Measurements from ENCODE around the gene APPL2.
A peak's percentile ranks its signal among the peaks of the same experiment; 100 is the strongest.

The APPL2 gene

GRCh38 chr12:105270671-105271255, 34.8 kb upstream of the APPL2 start:
- no peak overlapping the region for H3K4me3 ChIP-seq (ENCODE audit: low read length)
- TF ChIP-seq CTCF (IDR thresholded peaks at IDR 0.05; ENCODE audit: insufficient read depth, low read depth, low read length, missing control alignments) = no peak
- no peak for DNase-seq (ENCODE audit: low read depth)

GRCh38 chr12:105267711-105268110, 31.7 kb upstream of the APPL2 start:
- no peak for DNase-seq (ENCODE audit: low read depth)
- TF ChIP-seq CTCF (IDR thresholded peaks at IDR 0.05; ENCODE audit: insufficient read depth, low read depth, low read length, missing control alignments) = no peak
- no peak overlapping the region for H3K4me3 ChIP-seq (ENCODE audit: low read length)

- no peak for TF ChIP-seq CTCF (IDR thresholded peaks at IDR 0.05; ENCODE audit: insufficient read depth, low read depth, low read length, missing control alignments)
- H3K4me3 ChIP-seq (ENCODE audit: low read length) = no peak overlapping the region
- DNase-seq (ENCODE audit: low read depth) = no peak
Observed at GRCh38 chr12:105264771-105265170, 28.8 kb upstream of the APPL2 start.

GRCh38 chr12:105262461-105263184, 26.6 kb upstream of the APPL2 start:
- DNase-seq (ENCODE audit: low read depth) = no peak
- H3K4me3 ChIP-seq (ENCODE audit: low read length) = no peak overlapping the region
- TF ChIP-seq CTCF (IDR thresholded peaks at IDR 0.05; ENCODE audit: insufficient read depth, low read depth, low read length, missing control alignments) = no peak

- TF ChIP-seq CTCF (IDR thresholded peaks at IDR 0.05; ENCODE audit: insufficient read depth, low read depth, low read length, missing control alignments) = no peak
- H3K4me3 ChIP-seq (ENCODE audit: low read length) = no peak overlapping the region
- no peak for DNase-seq (ENCODE audit: low read depth)
Observed at GRCh38 chr12:105261010-105261409, 25.0 kb upstream of the APPL2 start.

GRCh38 chr12:105259226-105259625, 23.3 kb upstream of the APPL2 start:
- TF ChIP-seq CTCF (IDR thresholded peaks at IDR 0.05; ENCODE audit: insufficient read depth, low read depth, low read length, missing control alignments) = no peak
- DNase-seq (ENCODE audit: low read depth) = no peak
- no peak overlapping the region for H3K4me3 ChIP-seq (ENCODE audit: low read length)

GRCh38 chr12:105257321-105257728, 21.4 kb upstream of the APPL2 start:
- DNase-seq (ENCODE audit: low read depth) = peak; percentile 73
- no peak for TF ChIP-seq CTCF (IDR thresholded peaks at IDR 0.05; ENCODE audit: insufficient read depth, low read depth, low read length, missing control alignments)
- H3K4me3 ChIP-seq (ENCODE audit: low read length) = no peak overlapping the region
